Endothelial cell of umbilical vein (primary cell): ENCODE results near the gene SPNS1. TPM values are rescaled to one million over a fixed set of nuclear protein-coding genes. Genes with fewer than 3 reads are reported as not detected.

ENCODE experiments used
- BruUV-seq: library from RNA; stranded (reverse); fragments of 400-500 nt; replicated peaks from 2 replicates; lab custom pipeline; 2021; lab: Mats Ljungman, UMichigan
- CTCF ChIA-PET: fragments of 300-600, 350-600 bp; sonication (Branson Sonifier 250); formaldehyde crosslinking; loops from one replicate; lab custom pipeline; 2021; ENCODE audit warnings: antibody characterized with exemption, inconsistent platforms; lab: Charles Lee
- POLR2A ChIA-PET: fragments of 300-600, 350-600 bp; sonication (Branson Sonifier 250); formaldehyde crosslinking; loops from one replicate; lab custom pipeline; 2021; ENCODE audit warnings: antibody characterized with exemption, inconsistent platforms; lab: Charles Lee
- DNase-seq: peaks from one replicate; pipeline ENCODE4 v3.0.0-alpha.2; 2011; ENCODE audit warnings: low read depth, low spot score
- FAIRE-seq: peaks from 2 replicates; lab custom pipeline; 2011; peaks lifted over from hg19 to GRCh38; lab: Jason Lieb, UNC
- H2AFZ ChIP-seq: 2 replicates; pipeline ENCODE4 v1.6.0; 2012; ENCODE audit warnings: low read depth, low read length, control low read depth, inconsistent platforms
- H3K27ac ChIP-seq: 2 replicates; pipeline ENCODE4 v1.5.1; 2011; ENCODE audit warnings: low read depth, mild to moderate bottlenecking, control low read depth, low read length, moderate library complexity; ENCODE audit not compliant: insufficient read depth
- H3K27me3 ChIP-seq, 2 experiments: 2 replicates each; pipeline versions ENCODE4 v1.6.0 to v1.6.1; 2011; ENCODE audit warnings: low read length in 2 of 2, mixed read lengths in 1 of 2; ENCODE audit not compliant: control insufficient read depth in 2 of 2, insufficient read depth in 2 of 2
- H3K36me3 ChIP-seq, 2 experiments: 2 replicates in 1 of 2; 3 replicates in 1 of 2; pipeline ENCODE4 v1.5.1; 2011; ENCODE audit warnings: low read length in 2 of 2, mild to moderate bottlenecking in 1 of 2, moderate library complexity in 1 of 2; ENCODE audit not compliant: control insufficient read depth in 2 of 2, insufficient read depth in 2 of 2; ENCODE audit errors: extremely low read depth in 1 of 2
- H3K4me1 ChIP-seq: 3 replicates; pipeline ENCODE4 v1.5.1; 2011; ENCODE audit warnings: mild to moderate bottlenecking, low read length; ENCODE audit not compliant: control insufficient read depth, insufficient read depth; ENCODE audit errors: extremely low read depth
- H3K4me2 ChIP-seq: 2 replicates; pipeline ENCODE4 v1.6.1; 2011; ENCODE audit warnings: low read length, control low read depth, mixed read lengths; ENCODE audit not compliant: insufficient read depth
- H3K4me3 ChIP-seq, 3 experiments: fragments of 200-600 bp in 1 of 3; sonication (generic), shearing (Covaris generic) in 1 of 3; replicated peaks in 1 of 3; 2 replicates each; pipeline ENCODE4 v1.5.1; 2011 to 2016; ENCODE audit warnings: control low read depth in 3 of 3, low read length in 3 of 3, mild to moderate bottlenecking in 2 of 3, inconsistent platforms in 1 of 3, low read depth in 1 of 3, moderate library complexity in 1 of 3; ENCODE audit not compliant: insufficient read depth in 1 of 3
- H3K79me2 ChIP-seq: 2 replicates; pipeline ENCODE4 v1.6.0; 2012; ENCODE audit warnings: low read length, inconsistent platforms; ENCODE audit not compliant: control insufficient read depth, insufficient read depth
- H3K9ac ChIP-seq: replicated peaks from 2 replicates; pipeline ENCODE3; 2011; ENCODE audit warnings: low read length, control low read depth; ENCODE audit not compliant: insufficient read depth; ENCODE audit errors: extremely low read depth
- H3K9me1 ChIP-seq: replicated peaks from 3 replicates; pipeline ENCODE4 v1.6.0; 2011; ENCODE audit warnings: mild to moderate bottlenecking, low read length; ENCODE audit not compliant: control insufficient read depth, insufficient read depth; ENCODE audit errors: extremely low read depth
- H3K9me3 ChIP-seq: replicated peaks from 2 replicates; pipeline ENCODE4 v1.5.1; 2012; ENCODE audit warnings: low read length, inconsistent platforms; ENCODE audit not compliant: control insufficient read depth, insufficient read depth
- H4K20me1 ChIP-seq: replicated peaks from 2 replicates; pipeline ENCODE3; 2011; ENCODE audit warnings: mild to moderate bottlenecking, low read length; ENCODE audit not compliant: control insufficient read depth, insufficient read depth; ENCODE audit errors: extremely low read depth
- EZH2 ChIP-seq: IDR thresholded peaks from 2 replicates; pipeline ENCODE4 v1.6.1; 2012; ENCODE audit warnings: borderline replicate concordance, low read depth, mild to moderate bottlenecking, moderate library complexity, low read length, inconsistent platforms; ENCODE audit not compliant: severe bottlenecking
- FOS ChIP-seq: IDR thresholded peaks from 2 replicates; pipeline ENCODE4 v1.6.1; 2011; ENCODE audit warnings: mild to moderate bottlenecking, low read length, moderate library complexity, borderline replicate concordance; ENCODE audit not compliant: insufficient read depth
- JUN ChIP-seq: IDR thresholded peaks from 2 replicates; pipeline ENCODE4 v1.6.1; 2011; ENCODE audit warnings: borderline replicate concordance, low read depth; ENCODE audit not compliant: insufficient read length, insufficient read depth
- MAX ChIP-seq: IDR thresholded peaks from 2 replicates; pipeline ENCODE4 v1.6.1; 2011; ENCODE audit not compliant: insufficient read depth, insufficient read length
- MYC ChIP-seq: IDR thresholded peaks from one replicate; pipeline ENCODE4 v1.6.1; 2011; ENCODE audit warnings: mild to moderate bottlenecking, low read depth, low read length
- POLR2A ChIP-seq: IDR thresholded peaks from 2 replicates; pipeline ENCODE4 v1.6.1; 2012; ENCODE audit warnings: low read depth, mild to moderate bottlenecking, control low read depth, low read length
- POLR2AphosphoS5 ChIP-seq: IDR thresholded peaks from 2 replicates; pipeline ENCODE4 v1.6.1; 2012; ENCODE audit warnings: low read depth, mild to moderate bottlenecking, control low read depth, low read length, moderate library complexity; ENCODE audit not compliant: insufficient read depth
- dilution Hi-C: fragments of 300-500 bp; cut with MboI; formaldehyde crosslinking; loops from one replicate; pipeline ENCODE4 v1.15.0; 2019; ENCODE audit warnings: low sequenced_read_pairs; ENCODE audit not compliant: extremely low pct_ligation_motif_present
- intact Hi-C: fragments of 100-400 bp; cut with micrococcal nuclease; formaldehyde crosslinking; loops from one replicate; pipeline ENCODE4 v1.10.0; 2022
- polyA plus RNA-seq, 4 experiments: library from polyadenylated mRNA; depleted of rRNA in 3 of 4; stranded (reverse) in 3 of 4; unstranded in 1 of 4; fragments of >200 nt; gene quantifications; 2 replicates each; pipeline versions ENCODE4 v1.2.1 to v1.2.3, GENCODE V29; 2011 to 2012; ENCODE audit warnings: missing spikeins in 1 of 4
- total RNA-seq: library from RNA; stranded (reverse); gene quantifications from 2 replicates; pipeline ENCODE4 v1.2.3, GENCODE V29; 2021
- TF ChIP-seq, protein P1 (sequence below), 2 donors: IDR thresholded peaks; 1 replicate in 1 of 2; 2 replicates in 1 of 2; pipeline ENCODE4 v1.5.1; 2011; ENCODE audit warnings: low read length in 2 of 2, mild to moderate bottlenecking in 2 of 2, moderate library complexity in 2 of 2, control low read depth in 1 of 2, inconsistent platforms in 1 of 2, low read depth in 1 of 2; ENCODE audit not compliant: insufficient read depth in 1 of 2; ENCODE audit errors: extremely low read depth in 1 of 2

The SPNS1 gene
- total and polyA plus RNA-seq, 2 donors (not counting 3 experiments of a cell fraction or from before 2014, with no cell fraction given): 65.2 to 133 TPM

DNA sequence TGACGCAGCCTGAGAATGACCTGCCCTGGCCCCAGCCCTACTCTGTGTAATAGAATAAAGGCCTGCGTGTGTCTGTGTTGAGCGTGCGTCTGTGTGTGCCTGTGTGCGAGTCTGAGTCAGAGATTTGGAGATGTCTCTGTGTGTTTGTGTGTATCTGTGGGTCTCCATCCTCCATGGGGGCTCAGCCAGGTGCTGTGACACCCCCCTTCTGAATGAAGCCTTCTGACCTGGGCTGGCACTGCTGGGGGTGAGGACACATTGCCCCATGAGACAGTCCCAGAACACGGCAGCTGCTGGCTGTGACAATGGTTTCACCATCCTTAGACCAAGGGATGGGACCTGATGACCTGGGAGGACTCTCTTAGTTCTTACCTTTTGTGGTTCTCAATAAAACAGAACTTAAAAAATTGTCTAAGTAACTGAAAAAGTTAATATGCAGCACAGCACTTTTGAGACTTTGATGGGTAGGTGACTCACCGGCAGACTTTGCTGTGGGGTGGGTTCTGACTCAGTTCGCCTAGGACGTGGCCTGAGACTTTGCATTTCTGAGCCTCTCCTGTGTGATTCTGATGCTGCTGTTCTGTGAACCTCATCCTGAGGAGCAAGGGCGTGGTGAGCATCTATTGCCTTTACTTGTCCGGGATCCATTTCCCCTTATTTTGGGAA lies 15.9 kb downstream of the SPNS1 start:
- Histone ChIP-seq H3K27ac (no peak overlapping the region), H3K4me3 (no peak overlapping the region), H3K9me1 (no peaks in the 10 kb centered on the region), H3K4me2 (no peak overlapping the region), H3K79me2 (no peaks in the 10 kb centered on the region), H3K36me3 (peaks cover 0 to 5% of the 10 kb centered on the region in 2 experiments), H4K20me1 (no peaks in the 10 kb centered on the region), H3K9ac (no peak overlapping the region), H3K9me3 (no peaks in the 10 kb centered on the region), H2AFZ (no peak overlapping the region), H3K27me3 (no peaks in the 10 kb centered on the region), H3K4me1 (no peaks in the 10 kb centered on the region)
- dilution Hi-C loops: no loop called here
- POLR2A ChIA-PET: no interaction called here
- TF ChIP-seq, protein P1, sequence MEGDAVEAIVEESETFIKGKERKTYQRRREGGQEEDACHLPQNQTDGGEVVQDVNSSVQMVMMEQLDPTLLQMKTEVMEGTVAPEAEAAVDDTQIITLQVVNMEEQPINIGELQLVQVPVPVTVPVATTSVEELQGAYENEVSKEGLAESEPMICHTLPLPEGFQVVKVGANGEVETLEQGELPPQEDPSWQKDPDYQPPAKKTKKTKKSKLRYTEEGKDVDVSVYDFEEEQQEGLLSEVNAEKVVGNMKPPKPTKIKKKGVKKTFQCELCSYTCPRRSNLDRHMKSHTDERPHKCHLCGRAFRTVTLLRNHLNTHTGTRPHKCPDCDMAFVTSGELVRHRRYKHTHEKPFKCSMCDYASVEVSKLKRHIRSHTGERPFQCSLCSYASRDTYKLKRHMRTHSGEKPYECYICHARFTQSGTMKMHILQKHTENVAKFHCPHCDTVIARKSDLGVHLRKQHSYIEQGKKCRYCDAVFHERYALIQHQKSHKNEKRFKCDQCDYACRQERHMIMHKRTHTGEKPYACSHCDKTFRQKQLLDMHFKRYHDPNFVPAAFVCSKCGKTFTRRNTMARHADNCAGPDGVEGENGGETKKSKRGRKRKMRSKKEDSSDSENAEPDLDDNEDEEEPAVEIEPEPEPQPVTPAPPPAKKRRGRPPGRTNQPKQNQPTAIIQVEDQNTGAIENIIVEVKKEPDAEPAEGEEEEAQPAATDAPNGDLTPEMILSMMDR (IDR thresholded peaks at IDR 0.05; ENCODE audit: extremely low read depth in 1 of 2, insufficient read depth in 1 of 2, low read depth in 1 of 2, low read length in 2 of 2): no peak
- TF ChIP-seq POLR2A (no peak), EZH2 (no peak), JUN (no peak)
- CTCF ChIA-PET: no interaction called here
- intact Hi-C loops: no loop called here
- FAIRE-seq (no peak), DNase-seq (no peak)
- no TSS peak for BruUV-seq

- no peak overlapping the region for H3K27ac ChIP-seq
- DNase-seq (no peak), FAIRE-seq (no peak)
- no peaks in the 10 kb centered on the region for H4K20me1 ChIP-seq
- peaks cover 0 to 1% of the 10 kb centered on the region in 2 experiments for H3K36me3 ChIP-seq
- no peaks in the 10 kb centered on the region for H3K9me3 ChIP-seq
- intact Hi-C loops: no loop called here
- dilution Hi-C loops: no loop called here
- TF ChIP-seq, protein P1 (IDR thresholded peaks at IDR 0.05; ENCODE audit: extremely low read depth in 1 of 2, insufficient read depth in 1 of 2, low read depth in 1 of 2, low read length in 2 of 2): no peak
- no peak for TF ChIP-seq FOS
- no peak for TF ChIP-seq POLR2AphosphoS5
- no peak for TF ChIP-seq JUN
- no peak for TF ChIP-seq MYC
- no peak for TF ChIP-seq MAX
- H3K4me1 ChIP-seq: no peaks in the 10 kb centered on the region
- no peak overlapping the region for H3K4me2 ChIP-seq
- no peak overlapping the region for H3K9ac ChIP-seq
- H3K79me2 ChIP-seq: no peaks in the 10 kb centered on the region
- no peak overlapping the region for H2AFZ ChIP-seq
- no peaks in the 10 kb centered on the region for H3K9me1 ChIP-seq
- H3K4me3 ChIP-seq: no peak overlapping the region
- H3K27me3 ChIP-seq: no peaks in the 10 kb centered on the region
- no TSS peak for BruUV-seq
- ChIA-PET CTCF (no interaction called here), POLR2A (no interaction called here)
Observed at GRCh38 chr16:28991687-28992086, 17.1 kb downstream of the SPNS1 start.
